ENCODE data around the gene NTSR1.

Gene NTSR1

GRCh38 chr20:62766071-62766450, 57.4 kb downstream of the NTSR1 start:
- H3K36me3 ChIP-seq = no peaks in the 10 kb centered on the region
- TF ChIP-seq CTCF (IDR thresholded peaks at IDR 0.05; ENCODE audit: low read depth, low read length) = no peak
- H3K9me3 ChIP-seq (ENCODE audit: severe bottlenecking) = no peaks in the 10 kb centered on the region
- no peaks in the 10 kb centered on the region for H3K27me3 ChIP-seq (ENCODE audit: insufficient read depth, low read depth, severe bottlenecking)
- no peak overlapping the region for H3K27ac ChIP-seq
- DNase-seq = no peak
- no peak overlapping the region for H3K4me3 ChIP-seq (ENCODE audit: low read depth, low read length)

GRCh38 chr20:62766716-62767115, 58.1 kb downstream of the NTSR1 start:
- no peaks in the 10 kb centered on the region for H3K9me3 ChIP-seq (ENCODE audit: severe bottlenecking)
- no peak for TF ChIP-seq CTCF (IDR thresholded peaks at IDR 0.05; ENCODE audit: low read depth, low read length)
- no peak overlapping the region for H3K27ac ChIP-seq
- DNase-seq = no peak
- H3K4me3 ChIP-seq (ENCODE audit: low read depth, low read length) = no peak overlapping the region
- no peaks in the 10 kb centered on the region for H3K36me3 ChIP-seq
- H3K27me3 ChIP-seq (ENCODE audit: insufficient read depth, low read depth, severe bottlenecking) = no peaks in the 10 kb centered on the region

GRCh38 chr20:62768234-62768546, 59.6 kb downstream of the NTSR1 start:
- no peaks in the 10 kb centered on the region for H3K27me3 ChIP-seq (ENCODE audit: insufficient read depth, low read depth, severe bottlenecking)
- no peak for TF ChIP-seq CTCF (IDR thresholded peaks at IDR 0.05; ENCODE audit: low read depth, low read length)

DNA sequence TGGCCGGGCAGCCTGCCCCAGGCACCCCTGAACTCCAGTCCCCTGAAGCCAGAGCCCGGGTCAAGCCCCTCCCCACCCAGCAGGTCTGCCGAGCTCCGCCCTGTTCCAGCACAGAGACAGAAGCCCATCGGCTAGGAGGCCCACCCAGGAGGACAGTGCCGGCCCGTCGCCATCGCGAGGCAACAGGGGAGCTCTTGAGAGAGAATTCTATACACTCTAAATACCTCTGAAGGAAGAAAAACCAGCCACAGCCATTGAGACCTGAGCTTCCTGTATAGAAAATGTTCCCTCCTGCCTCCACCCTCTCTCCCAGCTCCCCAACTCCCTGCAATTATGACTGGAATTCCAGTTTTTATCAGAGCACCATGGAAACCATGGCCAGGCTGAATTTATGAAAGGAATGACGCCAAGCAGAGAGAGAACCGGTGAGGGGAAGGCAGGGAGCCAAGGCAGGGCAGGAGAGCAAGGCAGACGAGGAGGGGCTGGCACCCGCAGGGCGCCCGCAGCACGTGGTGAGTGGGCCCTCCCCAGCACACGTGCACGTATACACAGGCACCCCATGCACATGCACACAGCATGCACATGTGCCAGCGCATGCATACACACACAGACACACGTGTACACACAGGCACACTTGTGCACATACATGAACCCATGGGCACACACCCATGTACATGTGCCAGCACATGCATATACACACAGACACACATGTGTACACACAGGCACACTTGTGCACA, 60.1 kb downstream of the NTSR1 start:
- Histone ChIP-seq H3K27me3 (ENCODE audit: insufficient read depth, low read depth, severe bottlenecking) (no peaks in the 10 kb centered on the region), H3K36me3 (no peaks in the 10 kb centered on the region), H3K9me3 (ENCODE audit: severe bottlenecking) (no peaks in the 10 kb centered on the region), H3K4me3 (ENCODE audit: low read depth, low read length) (no peak overlapping the region), H3K27ac (no peak overlapping the region)
- no peak for TF ChIP-seq CTCF (IDR thresholded peaks at IDR 0.05; ENCODE audit: low read depth, low read length)
- DNase-seq = no peak

More at GRCh38 chr20:62768234-62768546, 59.6 kb downstream of the NTSR1 start:
- Histone ChIP-seq H3K4me3 (ENCODE audit: low read depth, low read length) (no peak overlapping the region), H3K9me3 (ENCODE audit: severe bottlenecking) (no peaks in the 10 kb centered on the region), H3K27ac (no peak overlapping the region), H3K36me3 (no peaks in the 10 kb centered on the region)
- DNase-seq = no peak

DNA sequence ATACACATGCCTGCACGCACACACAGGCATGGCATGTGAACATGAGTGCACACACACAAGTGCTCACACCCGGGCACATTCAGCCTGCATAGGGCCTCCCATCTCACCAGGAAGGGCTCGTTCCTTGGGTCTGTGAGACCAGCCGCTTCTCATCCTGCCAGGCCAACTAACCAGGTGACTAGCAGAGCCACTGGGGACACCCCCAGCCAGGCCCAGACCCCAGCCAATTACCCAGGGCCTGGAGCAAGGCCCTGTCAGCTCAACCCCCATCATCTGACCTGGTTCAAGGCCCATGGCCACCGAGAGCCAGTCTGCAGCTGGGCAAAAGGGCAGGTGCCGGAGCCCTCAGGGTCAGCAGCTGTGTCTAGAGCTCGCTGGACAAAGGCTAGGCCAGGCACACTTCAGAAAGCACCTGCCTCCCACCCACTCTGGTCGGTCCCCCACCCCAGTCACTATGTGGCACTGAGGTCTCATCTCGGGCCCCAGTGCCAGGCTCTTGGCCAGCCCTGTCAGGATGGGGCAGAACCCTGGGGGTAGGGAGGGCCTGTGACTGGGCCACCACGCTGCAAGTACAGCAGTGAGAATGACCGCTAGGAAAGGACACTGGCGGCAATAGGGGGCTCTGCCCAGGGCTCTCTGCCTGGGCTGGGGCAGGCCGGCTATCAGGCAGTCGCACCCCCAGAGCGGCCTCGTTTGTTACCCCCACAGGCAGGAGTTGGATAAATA, 60.9 kb downstream of the NTSR1 start:
- no peaks in the 10 kb centered on the region for H3K27me3 ChIP-seq (ENCODE audit: insufficient read depth, low read depth, severe bottlenecking)
- no peak overlapping the region for H3K27ac ChIP-seq
- no peak for TF ChIP-seq CTCF (IDR thresholded peaks at IDR 0.05; ENCODE audit: low read depth, low read length)
- H3K4me3 ChIP-seq (ENCODE audit: low read depth, low read length) = no peak overlapping the region
- no peak for DNase-seq
- H3K9me3 ChIP-seq (ENCODE audit: severe bottlenecking) = no peaks in the 10 kb centered on the region
- no peaks in the 10 kb centered on the region for H3K36me3 ChIP-seq
